Endothelial cell (in vitro differentiated cells): ENCODE measurements around the gene C19orf33. TPM values are rescaled to one million over a fixed set of nuclear protein-coding genes. Genes with fewer than 3 reads are reported as not detected.

ENCODE experiments used
- DNase-seq: peaks from one replicate; pipeline ENCODE4 v3.0.0; 2021; ENCODE audit warnings: low spot score
- H3K27ac Mint-ChIP-seq: one replicate; pipeline ENCODE4 v1.8.0; 2021; ENCODE audit warnings: mixed read lengths, inconsistent platforms; ENCODE audit not compliant: unreplicated experiment
- H3K27me3 Mint-ChIP-seq: one replicate; pipeline ENCODE4 v1.8.0; 2021; ENCODE audit warnings: mild to moderate bottlenecking, moderate library complexity, mixed read lengths, inconsistent platforms; ENCODE audit not compliant: unreplicated experiment
- H3K36me3 Mint-ChIP-seq: one replicate; pipeline ENCODE4 v1.8.0; 2021; ENCODE audit warnings: mild to moderate bottlenecking, low read depth, mixed read lengths, inconsistent platforms; ENCODE audit not compliant: unreplicated experiment
- H3K4me1 Mint-ChIP-seq: one replicate; pipeline ENCODE4 v1.8.0; 2021; ENCODE audit warnings: mild to moderate bottlenecking, mixed read lengths, inconsistent platforms; ENCODE audit not compliant: unreplicated experiment
- H3K4me3 Mint-ChIP-seq: one replicate; pipeline ENCODE4 v1.8.0; 2021; ENCODE audit warnings: mild to moderate bottlenecking, mixed read lengths, inconsistent platforms; ENCODE audit not compliant: unreplicated experiment
- H3K9me3 Mint-ChIP-seq: one replicate; pipeline ENCODE4 v1.8.0; 2021; ENCODE audit warnings: mixed read lengths, inconsistent platforms; ENCODE audit not compliant: unreplicated experiment
- total RNA-seq: library from RNA; stranded (reverse); fragmentation: NEBNext Ultra II Directional; extraction: Animal tissue kit (Norgen Biotek cat#: 25700); gene quantifications from one replicate; pipeline ENCODE4 v1.2.1, GENCODE V29; 2021; ENCODE audit not compliant: unreplicated experiment
- TF ChIP-seq, protein P1 (sequence below): fragments of 200-600 bp; sonication (generic); IDR thresholded peaks from one replicate; pipeline ENCODE4 v1.5.0; 2021; ENCODE audit warnings: antibody characterized with exemption; ENCODE audit not compliant: unreplicated experiment

The C19orf33 gene
- total RNA-seq, 1 donor from 2014 or later: 2.7 TPM

DNA sequence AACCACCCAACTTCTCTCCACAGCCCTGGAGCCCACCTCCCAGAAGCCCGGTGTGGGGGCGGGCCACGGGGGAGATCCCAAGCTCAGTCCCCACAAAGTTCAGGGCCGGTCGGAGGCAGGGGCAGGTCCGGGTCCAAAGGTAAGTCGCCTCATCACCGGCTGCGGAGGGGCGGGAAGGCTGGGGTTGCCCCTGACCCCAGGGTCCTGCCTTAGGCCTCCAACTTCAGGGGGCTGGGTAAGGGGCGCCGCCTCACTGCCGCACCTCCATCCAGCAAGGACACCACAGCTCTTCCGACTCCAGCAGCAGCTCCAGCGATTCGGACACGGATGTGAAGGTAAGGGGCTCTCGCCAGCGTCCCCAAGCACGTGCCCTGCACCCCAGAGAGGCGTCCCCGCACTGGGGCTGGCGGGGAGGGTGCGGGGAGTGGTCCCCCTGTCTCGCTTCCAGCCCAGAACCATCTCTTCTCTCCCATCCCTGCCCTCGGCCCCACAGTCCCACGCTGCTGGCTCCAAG lies 358 bp downstream of the C19orf33 start:
- DNase-seq: no peak
- no peaks in the 10 kb centered on the region for H3K9me3 Mint-ChIP-seq
- TF ChIP-seq, protein P1, sequence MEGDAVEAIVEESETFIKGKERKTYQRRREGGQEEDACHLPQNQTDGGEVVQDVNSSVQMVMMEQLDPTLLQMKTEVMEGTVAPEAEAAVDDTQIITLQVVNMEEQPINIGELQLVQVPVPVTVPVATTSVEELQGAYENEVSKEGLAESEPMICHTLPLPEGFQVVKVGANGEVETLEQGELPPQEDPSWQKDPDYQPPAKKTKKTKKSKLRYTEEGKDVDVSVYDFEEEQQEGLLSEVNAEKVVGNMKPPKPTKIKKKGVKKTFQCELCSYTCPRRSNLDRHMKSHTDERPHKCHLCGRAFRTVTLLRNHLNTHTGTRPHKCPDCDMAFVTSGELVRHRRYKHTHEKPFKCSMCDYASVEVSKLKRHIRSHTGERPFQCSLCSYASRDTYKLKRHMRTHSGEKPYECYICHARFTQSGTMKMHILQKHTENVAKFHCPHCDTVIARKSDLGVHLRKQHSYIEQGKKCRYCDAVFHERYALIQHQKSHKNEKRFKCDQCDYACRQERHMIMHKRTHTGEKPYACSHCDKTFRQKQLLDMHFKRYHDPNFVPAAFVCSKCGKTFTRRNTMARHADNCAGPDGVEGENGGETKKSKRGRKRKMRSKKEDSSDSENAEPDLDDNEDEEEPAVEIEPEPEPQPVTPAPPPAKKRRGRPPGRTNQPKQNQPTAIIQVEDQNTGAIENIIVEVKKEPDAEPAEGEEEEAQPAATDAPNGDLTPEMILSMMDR: no peak
- H3K4me1 Mint-ChIP-seq: peaks cover 9% of the 10 kb centered on the region
- H3K4me3 Mint-ChIP-seq: no peak overlapping the region
- no peak overlapping the region for H3K27ac Mint-ChIP-seq
- peaks cover 6% of the 10 kb centered on the region for H3K27me3 Mint-ChIP-seq
- peaks cover 4% of the 10 kb centered on the region for H3K36me3 Mint-ChIP-seq

DNA sequence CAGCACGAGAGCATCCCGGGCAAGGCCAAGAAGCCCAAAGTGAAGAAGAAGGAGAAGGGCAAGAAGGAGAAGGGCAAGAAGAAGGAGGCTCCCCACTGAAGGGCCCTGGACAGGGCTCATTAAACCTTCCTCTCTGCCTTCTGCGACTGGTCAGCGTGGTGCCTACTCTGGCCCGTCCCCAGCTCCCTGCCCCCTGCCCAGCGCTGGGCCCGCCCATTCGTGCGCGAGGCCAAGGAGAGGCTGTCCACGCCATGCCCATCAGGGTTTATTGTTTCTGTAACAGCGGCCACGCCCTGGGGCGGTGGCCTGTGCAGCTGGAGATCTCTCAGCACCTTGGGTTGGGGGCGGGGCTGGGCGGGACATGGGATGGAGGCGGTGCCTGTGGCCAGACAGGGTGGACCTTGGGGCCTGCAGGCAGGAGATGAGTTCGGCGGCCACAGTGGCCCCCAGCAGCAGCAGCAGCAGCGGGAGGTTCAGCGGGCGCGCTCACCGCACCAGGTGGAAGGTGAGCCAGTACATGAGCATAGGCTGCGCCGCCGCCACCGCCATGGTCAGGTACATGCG lies 897 bp downstream of the C19orf33 start:
- Mint-ChIP-seq H3K4me1 (peaks cover 9% of the 10 kb centered on the region), H3K27ac (no peak overlapping the region), H3K9me3 (no peaks in the 10 kb centered on the region), H3K36me3 (peaks cover 4% of the 10 kb centered on the region), H3K4me3 (no peak overlapping the region), H3K27me3 (peaks cover 6% of the 10 kb centered on the region)
- peak; percentile 44 for DNase-seq
- TF ChIP-seq, protein P1: no peak

DNA sequence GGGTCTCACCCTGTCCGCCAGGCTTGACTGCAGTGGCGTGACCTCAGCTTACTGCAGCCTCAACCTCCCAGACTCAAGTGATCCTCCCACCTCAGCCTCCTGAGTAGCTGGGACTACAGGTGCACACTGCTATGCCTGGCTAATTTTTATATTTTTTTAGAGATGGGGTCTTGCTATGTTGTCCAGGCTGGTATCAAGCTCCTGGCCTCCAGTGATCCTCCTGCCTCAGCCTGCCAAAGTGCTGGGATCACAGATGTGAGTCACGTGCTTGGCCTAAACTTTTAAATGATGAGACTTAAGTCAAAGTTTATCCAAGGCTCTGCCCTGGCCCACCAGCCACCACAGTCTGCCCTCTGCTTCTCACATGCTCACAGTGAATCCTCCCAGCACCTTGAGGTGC lies 2.2 kb downstream of the C19orf33 start:
- Mint-ChIP-seq H3K9me3 (no peaks in the 10 kb centered on the region), H3K36me3 (peaks cover 10% of the 10 kb centered on the region), H3K4me3 (no peak overlapping the region), H3K27me3 (peaks cover 6% of the 10 kb centered on the region), H3K4me1 (peaks cover 9% of the 10 kb centered on the region), H3K27ac (no peak overlapping the region)
- no peak for DNase-seq
- TF ChIP-seq, protein P1: no peak

DNA sequence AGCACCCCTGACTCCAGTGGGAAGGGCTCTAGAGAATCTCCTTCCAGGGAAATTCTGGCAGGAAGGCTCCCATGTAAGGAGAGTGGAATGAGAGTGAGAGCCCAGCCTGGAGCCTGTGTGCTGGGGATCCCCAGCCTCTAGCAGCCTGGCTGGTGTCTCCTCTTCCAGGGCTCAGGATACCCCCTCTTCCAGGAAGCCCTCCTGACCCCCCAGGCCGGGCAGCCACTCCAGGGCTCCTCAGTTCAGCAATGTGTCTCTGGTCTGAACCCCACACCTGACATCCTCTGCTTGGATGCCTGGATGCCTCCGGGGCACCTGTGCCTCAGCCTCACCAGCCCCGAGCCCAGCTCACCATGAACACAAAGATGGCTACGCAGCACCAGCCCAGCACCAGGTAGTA lies 3.0 kb downstream of the C19orf33 start:
- H3K4me1 Mint-ChIP-seq: peaks cover 9% of the 10 kb centered on the region
- H3K9me3 Mint-ChIP-seq: no peaks in the 10 kb centered on the region
- no peak overlapping the region for H3K27ac Mint-ChIP-seq
- DNase-seq: no peak
- H3K27me3 Mint-ChIP-seq: peaks cover 6% of the 10 kb centered on the region
- no peak overlapping the region for H3K4me3 Mint-ChIP-seq
- TF ChIP-seq, protein P1: no peak
- peaks cover 10% of the 10 kb centered on the region for H3K36me3 Mint-ChIP-seq

DNA sequence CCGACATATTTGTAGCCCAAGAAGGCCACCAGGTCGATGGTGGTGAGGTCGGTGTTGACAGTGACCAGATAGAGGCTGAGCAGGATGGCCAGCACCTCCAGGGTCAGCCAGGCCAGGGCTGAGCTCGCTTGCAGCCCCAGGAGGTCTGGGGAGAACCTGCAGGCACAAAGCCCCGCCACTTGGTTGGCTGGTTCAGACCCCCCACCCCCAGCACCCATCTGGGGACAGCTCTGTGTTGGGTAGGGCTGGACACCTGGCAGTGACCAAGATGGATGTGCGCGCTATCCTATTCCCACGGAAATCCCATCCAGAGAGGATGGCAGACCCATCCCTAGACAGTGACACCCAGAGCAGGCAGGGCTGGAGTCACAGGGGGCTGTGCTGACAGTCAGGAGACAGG lies 3.5 kb downstream of the C19orf33 start:
- Mint-ChIP-seq H3K36me3 (peaks cover 13% of the 10 kb centered on the region), H3K27ac (no peak overlapping the region), H3K4me3 (no peak overlapping the region), H3K27me3 (peaks cover 5% of the 10 kb centered on the region), H3K4me1 (peaks cover 7% of the 10 kb centered on the region), H3K9me3 (no peaks in the 10 kb centered on the region)
- DNase-seq: no peak
- TF ChIP-seq, protein P1: no peak
